H9 (cell line): ENCODE results near the gene CD8A. TPM values are rescaled to one million over a fixed set of nuclear protein-coding genes. Genes with fewer than 3 reads are reported as not detected.

Experiments used
- DNase-seq: peaks from one replicate; pipeline ENCODE4 v3.0.0-alpha.2; 2017
- H2AFZ ChIP-seq: one replicate; pipeline ENCODE4 v1.6.1; 2013; ENCODE audit warnings: mild to moderate bottlenecking, low read length, control low read depth, moderate library complexity
- H2AK5ac ChIP-seq: 2 replicates; pipeline ENCODE4 v1.6.1; 2013; ENCODE audit warnings: low read length, control low read depth, mixed read lengths; ENCODE audit not compliant: insufficient read length
- H2BK120ac ChIP-seq: one replicate; pipeline ENCODE4 v1.6.1; 2013; ENCODE audit warnings: low read depth, mild to moderate bottlenecking, low read length, control low read depth, inconsistent platforms; ENCODE audit not compliant: poor library complexity, severe bottlenecking
- H2BK12ac ChIP-seq: 2 replicates; pipeline ENCODE4 v1.6.1; 2013; ENCODE audit warnings: low read length, control low read depth, mixed read lengths, low read depth; ENCODE audit not compliant: insufficient read length
- H2BK15ac ChIP-seq: 2 replicates; pipeline ENCODE4 v1.6.1; 2013; ENCODE audit warnings: low read depth, low read length, control low read depth
- H2BK20ac ChIP-seq: one replicate; pipeline ENCODE4 v1.6.1; 2013; ENCODE audit warnings: low read depth, mild to moderate bottlenecking, low read length, control low read depth, inconsistent platforms; ENCODE audit not compliant: poor library complexity, severe bottlenecking
- H2BK5ac ChIP-seq: 2 replicates; pipeline ENCODE4 v1.6.1; 2013; ENCODE audit warnings: low read length, control low read depth, mixed read lengths; ENCODE audit not compliant: insufficient read length
- H3K14ac ChIP-seq: 2 replicates; pipeline ENCODE4 v1.6.1; 2013; ENCODE audit warnings: low read length, control low read depth; ENCODE audit not compliant: insufficient read depth
- H3K18ac ChIP-seq: 2 replicates; pipeline ENCODE4 v1.6.1; 2013; ENCODE audit warnings: low read depth, mild to moderate bottlenecking, mixed read lengths, low read length, control low read depth; ENCODE audit not compliant: insufficient read length
- H3K23ac ChIP-seq: 2 replicates; pipeline ENCODE4 v1.6.1; 2013; ENCODE audit warnings: low read length, control low read depth, mixed read lengths, low read depth; ENCODE audit not compliant: insufficient read length
- H3K23me2 ChIP-seq: 2 replicates; pipeline ENCODE4 v1.6.1; 2013; ENCODE audit warnings: low read depth, mild to moderate bottlenecking, mixed read lengths, low read length, control low read depth; ENCODE audit not compliant: insufficient read length, poor library complexity, severe bottlenecking
- H3K27ac ChIP-seq: 2 replicates; pipeline ENCODE4 v1.5.1; 2013; ENCODE audit warnings: low read length, control low read depth, mixed read lengths, low read depth; ENCODE audit not compliant: insufficient read length
- H3K27me3 ChIP-seq: 2 replicates; pipeline ENCODE4 v1.6.1; 2013; ENCODE audit warnings: low read length, control low read depth, inconsistent platforms; ENCODE audit not compliant: insufficient read depth
- H3K4ac ChIP-seq: 2 replicates; pipeline ENCODE4 v1.6.1; 2013; ENCODE audit warnings: low read depth, mild to moderate bottlenecking, control low read depth, inconsistent platforms, low read length, moderate library complexity
- H3K4me1 ChIP-seq: 2 replicates; pipeline ENCODE4 v1.6.1; 2013; ENCODE audit warnings: low read length, control low read depth, inconsistent platforms; ENCODE audit not compliant: insufficient read depth
- H3K4me2 ChIP-seq: 2 replicates; pipeline ENCODE4 v1.6.1; 2013; ENCODE audit warnings: low read length, control low read depth, mixed read lengths; ENCODE audit not compliant: insufficient read length, insufficient read depth
- H3K56ac ChIP-seq: 2 replicates; pipeline ENCODE4 v1.6.1; 2013; ENCODE audit warnings: low read depth, mild to moderate bottlenecking, mixed read lengths, low read length, control low read depth; ENCODE audit not compliant: insufficient read length
- H3K79me1 ChIP-seq: 2 replicates; pipeline ENCODE4 v1.6.1; 2013; ENCODE audit warnings: low read depth, mild to moderate bottlenecking, moderate library complexity, low read length, control low read depth, inconsistent platforms; ENCODE audit not compliant: insufficient read depth, poor library complexity, severe bottlenecking
- H3K79me2 ChIP-seq: 2 replicates; pipeline ENCODE4 v1.6.1; 2013; ENCODE audit warnings: low read length, control low read depth, inconsistent platforms; ENCODE audit not compliant: insufficient read depth
- H3K9ac ChIP-seq: 2 replicates; pipeline ENCODE4 v1.6.1; 2013; ENCODE audit warnings: low read length, control low read depth, mixed read lengths; ENCODE audit not compliant: insufficient read length; ENCODE audit errors: extremely low read depth
- H3K9me3 ChIP-seq: one replicate; pipeline ENCODE4 v1.6.1; 2013; ENCODE audit warnings: low read depth, low read length, inconsistent platforms; ENCODE audit not compliant: control insufficient read depth
- H3T11ph ChIP-seq: one replicate; pipeline ENCODE4 v1.6.1; 2013; ENCODE audit warnings: mild to moderate bottlenecking, low read length, control low read depth, inconsistent platforms
- H4K20me1 ChIP-seq: one replicate; pipeline ENCODE4 v1.6.1; 2013; ENCODE audit not compliant: control insufficient read depth, insufficient read length, insufficient read depth
- H4K5ac ChIP-seq: 2 replicates; pipeline ENCODE4 v1.6.1; 2013; ENCODE audit warnings: low read depth, mild to moderate bottlenecking, mixed read lengths, low read length, control low read depth; ENCODE audit not compliant: insufficient read length
- H4K8ac ChIP-seq: replicated peaks from 2 replicates; pipeline ENCODE4 v1.6.1; 2013; ENCODE audit warnings: low read length, control low read depth, mixed read lengths, low read depth; ENCODE audit not compliant: insufficient read length
- H4K91ac ChIP-seq: 2 replicates; pipeline ENCODE4 v1.6.1; 2013; ENCODE audit warnings: low read depth, mild to moderate bottlenecking, moderate library complexity, mixed read lengths, low read length, control low read depth; ENCODE audit not compliant: insufficient read length
- H3K27ac Mint-ChIP-seq, 3 experiments: 2 replicates in 2 of 3; 3 replicates in 1 of 3; pipeline ENCODE4 v1.8.0; 2020 to 2021; ENCODE audit warnings: mixed read lengths in 3 of 3, mild to moderate bottlenecking in 1 of 3, moderate library complexity in 1 of 3
- H3K27me3 Mint-ChIP-seq: 2 replicates; pipeline ENCODE4 v1.8.0; 2021; ENCODE audit warnings: low read depth, mild to moderate bottlenecking, moderate library complexity, mixed read lengths
- H3K36me3 Mint-ChIP-seq, 3 experiments: 2 replicates in 2 of 3; 3 replicates in 1 of 3; pipeline ENCODE4 v1.8.0; 2020 to 2021; ENCODE audit warnings: low read depth in 3 of 3, mixed read lengths in 3 of 3; ENCODE audit not compliant: insufficient read depth in 1 of 3
- H3K4me1 Mint-ChIP-seq, 2 experiments: 2 replicates each; pipeline ENCODE4 v1.8.0; 2020; ENCODE audit warnings: mixed read lengths in 2 of 2
- H3K4me3 Mint-ChIP-seq, 2 experiments: 2 replicates in 1 of 2; 3 replicates in 1 of 2; pipeline ENCODE4 v1.8.0; 2020 to 2021; ENCODE audit warnings: mild to moderate bottlenecking in 2 of 2, mixed read lengths in 2 of 2, moderate library complexity in 1 of 2
- H3K9me3 Mint-ChIP-seq, 2 experiments: 2 replicates in 1 of 2; 3 replicates in 1 of 2; pipeline ENCODE4 v1.8.0; 2020; ENCODE audit warnings: mild to moderate bottlenecking in 2 of 2, mixed read lengths in 2 of 2, moderate library complexity in 1 of 2
- WGBS: extraction: QIAGEN DNeasy Blood & Tissue Kit; methylation state at CpG from one replicate; pipeline ENCODE4 v1.1.7; 2013; ENCODE audit warnings: missing lambda C conversion rate, low lambda C conversion rate, mixed read lengths; ENCODE audit not compliant: insufficient read length; ENCODE audit errors: extremely low coverage; 5-methylcytosine and 5-hydroxymethylcytosine counted together
- total RNA-seq: library from RNA; stranded (reverse); gene quantifications from 2 replicates; pipeline ENCODE4 v1.2.1, GENCODE V29; 2021
- TF ChIP-seq, protein P1 (sequence below): fragments of 200-600 bp; sonication (generic); conservative IDR thresholded peaks from 3 replicates; pipeline ENCODE4 v1.8.0; 2021; ENCODE audit warnings: antibody characterized with exemption, mild to moderate bottlenecking

Gene CD8A
- total RNA-seq, 1 experiment from 2014 or later = not detected

- Histone ChIP-seq H3K79me2 (no peaks in the 10 kb centered on the region), H3T11ph (no peak overlapping the region), H4K91ac (no peak overlapping the region), H3K9me3 (peaks cover 4% of the 10 kb centered on the region), H2BK5ac (no peak overlapping the region), H2AK5ac (no peak overlapping the region), H4K5ac (no peak overlapping the region), H2BK20ac (no peak overlapping the region), H2BK120ac (no peak overlapping the region), H3K4ac (no peak overlapping the region), H3K27ac (no peak overlapping the region), H3K9ac (no peak overlapping the region), H4K20me1 (no peaks in the 10 kb centered on the region), H3K56ac (no peak overlapping the region), H4K8ac (no peak overlapping the region), H3K4me2 (no peak overlapping the region), H3K14ac (no peak overlapping the region), H3K23me2 (no peaks in the 10 kb centered on the region), H3K27me3 (no peaks in the 10 kb centered on the region), H2BK15ac (no peak overlapping the region), H3K79me1 (no peaks in the 10 kb centered on the region), H3K4me1 (peaks cover 4% of the 10 kb centered on the region), H3K23ac (no peak overlapping the region), H2BK12ac (no peak overlapping the region), H2AFZ (no peak overlapping the region), H3K18ac (no peak overlapping the region)
- Mint-ChIP-seq H3K4me1 (peaks cover 6 to 13% of the 10 kb centered on the region in 2 experiments), H3K27ac (no peak overlapping the region), H3K9me3 (peaks cover 6% of the 10 kb centered on the region in 2 experiments; a peak in 4 of 5 replicates), H3K4me3 (no peak overlapping the region), H3K27me3 (peaks cover 9% of the 10 kb centered on the region), H3K36me3 (peaks cover 0 to 7% (median 2%) of the 10 kb centered on the region in 3 experiments; a peak in 3 of 7 replicates)
- no CpG with 5 or more reads among the region's 4 CpGs for WGBS
- TF ChIP-seq, protein P1, sequence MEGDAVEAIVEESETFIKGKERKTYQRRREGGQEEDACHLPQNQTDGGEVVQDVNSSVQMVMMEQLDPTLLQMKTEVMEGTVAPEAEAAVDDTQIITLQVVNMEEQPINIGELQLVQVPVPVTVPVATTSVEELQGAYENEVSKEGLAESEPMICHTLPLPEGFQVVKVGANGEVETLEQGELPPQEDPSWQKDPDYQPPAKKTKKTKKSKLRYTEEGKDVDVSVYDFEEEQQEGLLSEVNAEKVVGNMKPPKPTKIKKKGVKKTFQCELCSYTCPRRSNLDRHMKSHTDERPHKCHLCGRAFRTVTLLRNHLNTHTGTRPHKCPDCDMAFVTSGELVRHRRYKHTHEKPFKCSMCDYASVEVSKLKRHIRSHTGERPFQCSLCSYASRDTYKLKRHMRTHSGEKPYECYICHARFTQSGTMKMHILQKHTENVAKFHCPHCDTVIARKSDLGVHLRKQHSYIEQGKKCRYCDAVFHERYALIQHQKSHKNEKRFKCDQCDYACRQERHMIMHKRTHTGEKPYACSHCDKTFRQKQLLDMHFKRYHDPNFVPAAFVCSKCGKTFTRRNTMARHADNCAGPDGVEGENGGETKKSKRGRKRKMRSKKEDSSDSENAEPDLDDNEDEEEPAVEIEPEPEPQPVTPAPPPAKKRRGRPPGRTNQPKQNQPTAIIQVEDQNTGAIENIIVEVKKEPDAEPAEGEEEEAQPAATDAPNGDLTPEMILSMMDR = no peak
- no peak for DNase-seq
These were observed 36.2 kb upstream of the CD8A start for GRCh38 chr2:86826951-86827350.
